Ishikawa (cell line): ENCODE results near the gene ANKRD42.

Experiments
- CREB1 ChIP-seq: IDR thresholded peaks from 2 replicates; pipeline ENCODE4 v1.6.1; 2012; ENCODE audit warnings: low read depth
- YY1 ChIP-seq: IDR thresholded peaks from 2 replicates; pipeline ENCODE4 v1.6.1; 2012; ENCODE audit warnings: low read depth

GRCh38 chr11:83181815-83182214, 11.7 kb upstream of the ANKRD42 start:
- no peak for TF ChIP-seq YY1
- no peak for TF ChIP-seq CREB1
